Glomerular endothelial cell (primary cell): Measurements from ENCODE around the gene STAP1. TPM values are rescaled to one million over a fixed set of nuclear protein-coding genes. Genes with fewer than 3 reads are reported as not detected.

ENCODE experiments used
- DNase-seq: peaks from one replicate; pipeline ENCODE4 v3.0.0-alpha.2; 2011; ENCODE audit warnings: low read depth, low spot score; ENCODE audit errors: extremely low read depth
- total RNA-seq: library from RNA; depleted of rRNA; stranded (reverse); fragments of >200 nt; gene quantifications from 2 replicates; pipeline ENCODE4 v1.2.3, GENCODE V29; 2015

Gene STAP1
- total RNA-seq, 1 donor from 2014 or later = not detected

DNA sequence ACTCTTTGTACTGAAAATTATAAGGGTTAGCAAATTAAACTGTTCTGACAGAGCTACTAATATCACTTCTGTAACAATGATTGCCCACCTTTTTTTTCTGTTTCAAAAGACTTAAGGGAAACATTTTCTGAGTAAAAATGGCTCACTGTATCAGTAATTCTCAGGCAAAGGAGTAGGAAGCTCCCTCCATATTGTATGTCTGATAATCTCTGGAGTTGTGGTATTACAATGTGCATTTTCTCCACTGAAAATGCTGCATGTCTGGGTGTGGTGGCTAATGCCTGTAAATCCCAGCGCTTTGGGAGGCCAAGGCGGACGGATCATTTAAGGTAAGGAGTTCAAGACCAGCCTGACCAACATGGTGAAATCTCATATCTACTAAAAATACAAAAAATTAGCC, 4.4 kb upstream of the STAP1 start:
- no peak for DNase-seq

GRCh38 chr4:67555447-67555846, 3.1 kb upstream of the STAP1 start:
- DNase-seq = no peak

- DNase-seq = no peak
Observed at GRCh38 chr4:67556436-67556835, 2.1 kb upstream of the STAP1 start.

GRCh38 chr4:67565284-67565683, 6.8 kb downstream of the STAP1 start:
- DNase-seq = no peak

DNA sequence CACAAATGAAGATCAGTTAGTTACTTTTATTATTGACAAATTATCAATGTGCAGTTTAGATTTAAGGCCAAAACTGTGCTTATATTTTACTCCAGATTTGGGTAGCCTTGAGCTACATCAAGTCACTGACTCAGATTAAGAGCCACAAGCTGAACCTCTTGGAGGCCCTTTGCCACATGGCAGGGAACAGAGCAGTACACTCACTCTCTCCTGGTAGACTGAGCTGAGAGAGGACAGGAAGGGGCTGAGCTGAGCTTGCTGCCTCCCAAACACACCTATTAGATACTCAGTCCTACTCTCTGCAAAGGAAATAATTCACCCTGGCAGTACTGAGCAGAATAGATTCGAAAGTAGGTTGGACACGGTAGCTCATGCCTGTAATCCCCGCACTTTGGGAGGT, 7.8 kb downstream of the STAP1 start:
- no peak for DNase-seq

GRCh38 chr4:67568820-67569219, 10.3 kb downstream of the STAP1 start:
- no peak for DNase-seq

GRCh38 chr4:67570537-67570936, 12.0 kb downstream of the STAP1 start:
- DNase-seq = no peak

GRCh38 chr4:67571975-67572374, 13.4 kb downstream of the STAP1 start:
- no peak for DNase-seq

DNA sequence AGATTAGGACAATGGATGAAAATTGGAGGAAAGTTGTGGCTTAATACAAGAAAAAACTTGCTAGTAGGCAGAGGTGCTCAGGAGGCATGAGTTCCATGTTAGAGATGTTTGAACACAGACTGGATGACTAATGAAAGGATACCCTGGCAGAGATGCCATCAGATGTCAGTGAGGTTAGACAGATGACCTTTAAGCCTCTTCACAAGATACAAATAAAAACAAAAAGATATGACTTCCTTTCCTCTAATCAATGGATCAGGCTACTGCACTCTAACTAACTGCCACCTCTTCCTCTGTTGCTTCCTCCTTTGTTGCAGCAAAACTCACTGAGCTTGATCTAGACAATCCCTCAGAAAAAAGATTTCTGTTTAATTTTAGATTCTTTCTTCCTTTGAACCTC, 14.7 kb downstream of the STAP1 start:
- no peak for DNase-seq

- no peak for DNase-seq
Observed at GRCh38 chr4:67575232-67576058, 16.9 kb downstream of the STAP1 start.

DNA sequence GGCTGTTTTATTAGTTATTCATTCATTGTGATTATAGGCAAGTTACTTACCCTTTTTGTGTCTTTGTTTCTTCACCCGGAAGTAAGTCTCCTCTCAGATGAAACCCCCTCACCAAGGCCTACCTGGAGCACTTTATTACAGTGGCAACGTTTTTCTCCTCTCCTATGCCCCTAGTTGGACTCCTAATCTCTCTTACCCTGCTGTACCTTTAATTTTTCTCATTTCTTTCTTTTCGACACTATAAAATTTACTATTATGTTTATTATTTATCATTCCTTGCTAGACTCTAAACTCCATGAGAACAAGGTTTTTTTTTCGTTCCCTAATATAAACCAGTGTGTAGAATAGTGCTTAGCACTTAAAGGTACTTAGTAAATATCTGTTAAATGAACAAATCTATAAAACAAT, 17.5 kb downstream of the STAP1 start:
- no peak for DNase-seq

DNA sequence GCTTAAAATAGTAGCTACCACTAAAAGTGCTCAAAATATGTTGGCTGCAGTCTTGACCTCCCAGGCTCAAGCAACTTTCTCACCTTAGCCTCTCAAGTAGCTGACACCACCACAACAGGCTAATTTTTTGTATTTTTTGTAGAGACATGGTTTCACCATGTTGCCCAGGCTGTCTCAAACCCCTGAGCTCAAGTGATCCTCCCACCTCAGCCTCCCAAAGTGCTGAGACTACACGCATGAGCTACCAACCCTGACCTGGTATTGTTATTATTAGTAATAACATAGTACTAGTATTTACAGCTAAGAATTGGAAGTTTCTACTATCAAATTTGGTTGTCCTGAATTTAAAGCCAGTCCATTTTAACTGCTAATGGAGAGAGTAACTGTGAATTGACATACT, 18.0 kb downstream of the STAP1 start:
- no peak for DNase-seq

DNA sequence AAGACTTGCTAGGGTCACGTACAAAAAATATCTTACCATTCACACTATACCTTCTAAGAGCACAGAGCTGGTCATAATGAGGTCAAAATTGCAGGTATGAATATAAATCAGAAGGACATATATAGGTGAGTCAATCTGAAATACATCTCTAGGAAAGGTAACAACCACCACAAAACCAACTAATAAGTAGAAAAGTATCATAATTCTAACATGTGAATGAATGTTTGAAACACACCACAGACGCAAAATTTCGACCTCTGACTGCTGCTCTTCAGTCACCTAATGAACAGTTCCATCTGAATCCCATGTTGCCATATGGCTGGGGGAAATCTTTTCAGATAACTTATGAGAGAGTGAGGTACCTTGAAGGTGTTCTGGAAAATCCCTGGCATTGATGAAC, 22.1 kb downstream of the STAP1 start:
- no peak for DNase-seq

GRCh38 chr4:67581208-67581857, 22.8 kb downstream of the STAP1 start:
- no peak for DNase-seq

GRCh38 chr4:67581913-67582312, 23.4 kb downstream of the STAP1 start:
- no peak for DNase-seq

- no peak for DNase-seq
Observed at GRCh38 chr4:67584496-67584895, 26.0 kb downstream of the STAP1 start.

DNA sequence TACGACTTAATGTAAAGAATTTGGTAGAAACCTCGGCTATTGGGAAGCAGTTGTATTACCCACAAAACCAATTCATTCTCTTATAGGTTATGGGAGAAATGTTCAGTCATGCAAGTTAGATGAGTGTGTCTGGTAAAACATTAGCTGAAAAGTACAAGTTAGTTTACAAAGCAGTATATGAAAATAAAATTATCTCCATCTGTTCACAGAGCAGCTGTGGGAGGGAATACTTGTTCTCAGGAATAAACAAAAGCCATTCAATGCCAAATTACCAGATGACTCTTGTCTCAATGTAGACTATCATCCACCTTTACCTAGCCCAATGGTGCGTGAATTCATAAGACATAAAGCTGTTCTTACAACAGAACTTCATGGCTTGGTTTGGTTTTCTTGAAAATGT, 28.6 kb downstream of the STAP1 start:
- DNase-seq = no peak

GRCh38 chr4:67593741-67594175, 35.2 kb downstream of the STAP1 start:
- no peak for DNase-seq

DNA sequence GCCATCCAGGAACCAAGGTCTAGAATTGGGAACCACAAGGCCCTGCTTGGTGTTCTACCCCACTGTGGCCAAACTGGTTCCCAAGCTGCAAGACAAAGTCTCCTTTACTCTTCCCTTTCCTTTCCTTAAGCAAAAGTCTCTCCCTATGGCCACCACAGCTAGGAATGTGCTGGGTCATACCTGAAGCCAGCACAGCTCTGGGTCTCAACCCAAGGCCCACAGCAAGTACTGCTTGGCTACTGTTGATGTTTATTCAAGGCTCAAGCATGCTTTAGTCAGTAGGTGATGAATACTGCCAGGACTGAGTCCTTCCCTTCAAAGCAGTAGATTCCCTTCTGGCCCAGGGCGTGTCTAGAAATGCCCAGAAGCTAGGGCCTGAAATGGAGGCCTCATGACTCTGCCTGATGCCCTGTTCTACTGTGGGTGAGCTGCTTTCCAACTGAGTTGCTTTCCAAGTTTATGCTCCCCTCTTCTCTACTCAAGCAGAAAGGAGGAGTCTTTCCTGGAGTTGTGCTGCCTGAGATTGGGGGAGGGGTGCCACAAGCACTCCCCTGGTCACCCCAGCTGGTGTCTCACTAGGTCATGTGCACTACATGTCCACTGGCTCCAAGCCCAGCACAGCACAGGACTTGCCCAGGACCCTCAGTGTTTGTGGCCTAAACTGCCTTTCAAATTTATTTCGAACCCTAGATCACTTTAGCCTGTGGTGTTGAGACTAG, 44.9 kb downstream of the STAP1 start:
- DNase-seq = no peak

GRCh38 chr4:67604029-67604381, 45.5 kb downstream of the STAP1 start:
- DNase-seq = no peak

GRCh38 chr4:67604749-67605148, 46.2 kb downstream of the STAP1 start:
- no peak for DNase-seq

DNA sequence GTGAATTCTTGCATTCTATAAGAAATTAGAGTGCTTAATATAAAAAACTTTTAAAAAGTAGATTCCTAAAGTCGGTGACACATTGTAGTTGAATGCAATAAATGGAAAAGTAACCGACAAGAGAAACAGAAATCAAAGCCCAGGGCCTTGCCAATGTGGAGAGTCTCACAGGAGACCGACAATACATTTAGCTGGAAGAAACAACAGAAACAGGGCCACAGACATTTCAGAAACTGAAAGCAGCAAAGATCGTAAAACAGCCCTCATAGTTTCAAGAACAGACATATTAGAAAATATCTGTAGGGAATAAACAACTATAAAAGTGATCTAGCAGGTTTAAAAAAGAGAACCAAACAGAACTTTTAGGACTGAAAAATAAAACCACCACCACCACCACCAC, 49.5 kb downstream of the STAP1 start:
- DNase-seq = no peak
